ENCODE data around the gene UBE2D3. TPM values are rescaled to one million over a fixed set of nuclear protein-coding genes. Genes with fewer than 3 reads are reported as not detected.

The UBE2D3 gene
- total RNA-seq, 1 experiment from 2014 or later, result 235 TPM

DNA sequence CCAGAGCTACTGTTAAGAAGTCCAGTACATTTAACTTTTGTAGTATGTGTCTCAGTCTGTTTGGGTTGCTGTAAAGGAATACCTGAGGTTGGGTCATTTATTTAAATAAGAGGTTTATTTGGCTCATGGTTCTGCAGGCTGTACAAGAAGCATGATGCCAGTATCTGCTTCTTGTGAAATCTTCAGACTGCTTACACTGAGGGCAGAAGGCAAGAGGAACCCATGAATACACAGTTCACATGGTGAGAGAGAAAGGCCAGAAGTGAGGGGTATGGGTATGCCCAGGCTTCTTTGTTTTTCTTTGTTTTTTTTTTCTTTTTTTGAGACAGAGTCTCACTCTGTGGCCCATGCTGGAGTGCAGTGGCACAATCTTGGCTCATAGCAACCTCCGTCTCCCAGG lies 35.4 kb upstream of the UBE2D3 start:
- H3K27me3 Mint-ChIP-seq (ENCODE audit: unreplicated experiment), result no peaks in the 10 kb centered on the region
- TF ChIP-seq, protein P1, sequence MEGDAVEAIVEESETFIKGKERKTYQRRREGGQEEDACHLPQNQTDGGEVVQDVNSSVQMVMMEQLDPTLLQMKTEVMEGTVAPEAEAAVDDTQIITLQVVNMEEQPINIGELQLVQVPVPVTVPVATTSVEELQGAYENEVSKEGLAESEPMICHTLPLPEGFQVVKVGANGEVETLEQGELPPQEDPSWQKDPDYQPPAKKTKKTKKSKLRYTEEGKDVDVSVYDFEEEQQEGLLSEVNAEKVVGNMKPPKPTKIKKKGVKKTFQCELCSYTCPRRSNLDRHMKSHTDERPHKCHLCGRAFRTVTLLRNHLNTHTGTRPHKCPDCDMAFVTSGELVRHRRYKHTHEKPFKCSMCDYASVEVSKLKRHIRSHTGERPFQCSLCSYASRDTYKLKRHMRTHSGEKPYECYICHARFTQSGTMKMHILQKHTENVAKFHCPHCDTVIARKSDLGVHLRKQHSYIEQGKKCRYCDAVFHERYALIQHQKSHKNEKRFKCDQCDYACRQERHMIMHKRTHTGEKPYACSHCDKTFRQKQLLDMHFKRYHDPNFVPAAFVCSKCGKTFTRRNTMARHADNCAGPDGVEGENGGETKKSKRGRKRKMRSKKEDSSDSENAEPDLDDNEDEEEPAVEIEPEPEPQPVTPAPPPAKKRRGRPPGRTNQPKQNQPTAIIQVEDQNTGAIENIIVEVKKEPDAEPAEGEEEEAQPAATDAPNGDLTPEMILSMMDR (IDR thresholded peaks at IDR 0.05; ENCODE audit: unreplicated experiment), result no peak
- intact Hi-C loops (cut with micrococcal nuclease; ENCODE audit: unreplicated experiment), result no loop called here
- no peak for DNase-seq
- CTCF ChIA-PET, result no interaction called here
- peaks cover 3% of the 10 kb centered on the region for H3K9me3 Mint-ChIP-seq (ENCODE audit: low read depth, unreplicated experiment)
- H3K27ac Mint-ChIP-seq (ENCODE audit: unreplicated experiment), result no peak overlapping the region
- no peaks in the 10 kb centered on the region for H3K4me1 Mint-ChIP-seq (ENCODE audit: low read depth, unreplicated experiment)
- H3K4me3 Mint-ChIP-seq (ENCODE audit: low read depth, unreplicated experiment), result no peak overlapping the region
- BruUV-seq (replicated peaks), result no TSS peak
- H3K36me3 Mint-ChIP-seq (ENCODE audit: insufficient read depth, unreplicated experiment), result no peaks in the 10 kb centered on the region

GRCh38 chr4:102862016-102862415 lies 34.7 kb upstream of the UBE2D3 start:
- CTCF ChIA-PET, result no interaction called here
- H3K4me1 Mint-ChIP-seq (ENCODE audit: low read depth, unreplicated experiment), result no peaks in the 10 kb centered on the region
- TF ChIP-seq, protein P1 (IDR thresholded peaks at IDR 0.05; ENCODE audit: unreplicated experiment), result no peak
- no peak overlapping the region for H3K4me3 Mint-ChIP-seq (ENCODE audit: low read depth, unreplicated experiment)
- no peak for DNase-seq
- no peaks in the 10 kb centered on the region for H3K36me3 Mint-ChIP-seq (ENCODE audit: insufficient read depth, unreplicated experiment)
- peaks cover 3% of the 10 kb centered on the region for H3K9me3 Mint-ChIP-seq (ENCODE audit: low read depth, unreplicated experiment)
- BruUV-seq (replicated peaks), result no TSS peak
- H3K27ac Mint-ChIP-seq (ENCODE audit: unreplicated experiment), result no peak overlapping the region
- no peaks in the 10 kb centered on the region for H3K27me3 Mint-ChIP-seq (ENCODE audit: unreplicated experiment)
- intact Hi-C loops (cut with micrococcal nuclease; ENCODE audit: unreplicated experiment), result no loop called here

- TF ChIP-seq, protein P1 (IDR thresholded peaks at IDR 0.05; ENCODE audit: unreplicated experiment), result no peak
- H3K36me3 Mint-ChIP-seq (ENCODE audit: insufficient read depth, unreplicated experiment), result no peaks in the 10 kb centered on the region
- H3K4me1 Mint-ChIP-seq (ENCODE audit: low read depth, unreplicated experiment), result no peaks in the 10 kb centered on the region
- no peaks in the 10 kb centered on the region for H3K27me3 Mint-ChIP-seq (ENCODE audit: unreplicated experiment)
- H3K27ac Mint-ChIP-seq (ENCODE audit: unreplicated experiment), result no peak overlapping the region
- no peak for DNase-seq
- no peak overlapping the region for H3K4me3 Mint-ChIP-seq (ENCODE audit: low read depth, unreplicated experiment)
- intact Hi-C loops (cut with micrococcal nuclease; ENCODE audit: unreplicated experiment), result no loop called here
- CTCF ChIA-PET, result interaction anchor here (0.5 kb wide), 1 partner anchor 61 kb away, joined by 3 read pairs; no protein-coding TSS in a partner anchor
- H3K9me3 Mint-ChIP-seq (ENCODE audit: low read depth, unreplicated experiment), result peaks cover 3% of the 10 kb centered on the region
- no TSS peak for BruUV-seq (replicated peaks)
These were observed 33.4 kb upstream of the UBE2D3 start for GRCh38 chr4:102860611-102861324.

- intact Hi-C loops (cut with micrococcal nuclease; ENCODE audit: unreplicated experiment), result no loop called here
- H3K4me1 Mint-ChIP-seq (ENCODE audit: low read depth, unreplicated experiment), result no peaks in the 10 kb centered on the region
- no peak overlapping the region for H3K4me3 Mint-ChIP-seq (ENCODE audit: low read depth, unreplicated experiment)
- no peak overlapping the region for H3K27ac Mint-ChIP-seq (ENCODE audit: unreplicated experiment)
- BruUV-seq (replicated peaks), result no TSS peak
- CTCF ChIA-PET, result interaction anchor here (1.0 kb wide), 1 partner anchor 31 kb away, joined by 3 read pairs; the partner anchor contains the start of gene UBE2D3
- DNase-seq, result no peak
- H3K36me3 Mint-ChIP-seq (ENCODE audit: insufficient read depth, unreplicated experiment), result no peaks in the 10 kb centered on the region
- TF ChIP-seq, protein P1 (IDR thresholded peaks at IDR 0.05; ENCODE audit: unreplicated experiment), result no peak
- H3K9me3 Mint-ChIP-seq (ENCODE audit: low read depth, unreplicated experiment), result peaks cover 3% of the 10 kb centered on the region
- no peaks in the 10 kb centered on the region for H3K27me3 Mint-ChIP-seq (ENCODE audit: unreplicated experiment)
These were observed 31.6 kb upstream of the UBE2D3 start for GRCh38 chr4:102858828-102859464.
